Gastrocnemius medialis (tissue), 4 donors: ENCODE results near the gene TESK2. TPM values are rescaled to one million over a fixed set of nuclear protein-coding genes. Genes with fewer than 3 reads are reported as not detected.
A peak's percentile ranks its signal among the peaks of the same experiment; 100 is the strongest.

Experiments used
- ATAC-seq, 2 donors: fragments of 150-250 bp; one replicate each; pipeline ENCODE4 v1.9.1; 2016
- DNase-seq, 2 donors: peaks; one replicate each; pipeline ENCODE4 v3.0.0-alpha.2; 2019
- H3K27ac ChIP-seq, 4 donors: fragments of 200-600 bp; sonication (generic); 1 replicate in 1 of 4; 2 replicates in 3 of 4; pipeline ENCODE4 v1.5.1; 2016 to 2018; ENCODE audit warnings: mild to moderate bottlenecking in 2 of 4, moderate library complexity in 1 of 4
- H3K27me3 ChIP-seq, 3 donors: fragments of 200-600 bp; sonication (generic) in 2 of 3; 1 replicate in 1 of 3; 2 replicates in 2 of 3; pipeline versions ENCODE4 v1.5.1 to v1.6.0; 2016 to 2019; ENCODE audit warnings: mild to moderate bottlenecking in 1 of 3, moderate library complexity in 1 of 3
- H3K36me3 ChIP-seq, 2 donors: fragments of 200-600 bp; sonication (generic) in 1 of 2; one replicate each; pipeline ENCODE4 v1.5.1; 2017 to 2018
- H3K4me1 ChIP-seq, 2 donors: fragments of 200-600 bp; sonication (generic) in 1 of 2; one replicate each; pipeline ENCODE4 v1.5.1; 2016 to 2017; ENCODE audit warnings: mild to moderate bottlenecking in 2 of 2
- H3K4me3 ChIP-seq, 4 donors: fragments of 200-600 bp; sonication (generic) in 3 of 4; 1 replicate in 1 of 4; 2 replicates in 3 of 4; pipeline ENCODE4 v1.5.1; 2016 to 2019; ENCODE audit warnings: mild to moderate bottlenecking in 2 of 4
- H3K9me3 ChIP-seq, 3 donors: fragments of 200-600 bp; sonication (generic) in 2 of 3; 1 replicate in 1 of 3; 2 replicates in 2 of 3; pipeline ENCODE4 v1.5.1; 2016 to 2019
- POLR2A ChIP-seq, 2 donors: fragments of 450-650 bp; IDR thresholded peaks; one replicate each; pipeline ENCODE4 v1.6.1; 2017; ENCODE audit warnings: antibody characterized with exemption in 2 of 2, mild to moderate bottlenecking in 2 of 2, moderate library complexity in 2 of 2
- in situ Hi-C, 4 donors: fragments of 200-750 bp; cut with MboI; loops; one replicate each; pipeline versions ENCODE4 v1.15.0 to v1.8.0; 2017; ENCODE audit warnings: low sequenced_read_pairs in 4 of 4
- intact Hi-C: fragments of 100-400 bp; cut with DNase I; formaldehyde crosslinking; loops from one replicate; pipeline ENCODE4 v1.15.1; 2023; ENCODE audit warnings: low total_unique reads
- total RNA-seq, 4 donors: library from RNA; depleted of rRNA; stranded (reverse); fragments of >200 nt; gene quantifications; one replicate each; pipeline versions ENCODE4 v1.1.0 to v1.2.3, GENCODE V29; 2016
- TF ChIP-seq, protein P1 (sequence below), 5 experiments: fragments of 450-650 bp in 3 of 5; fragments of 200-600 bp in 2 of 5; sonication (generic) in 2 of 5; IDR thresholded peaks in 4 of 5; conservative IDR thresholded peaks in 1 of 5; 1 replicate in 4 of 5; 2 replicates in 1 of 5; pipeline ENCODE4 v1.5.1; 2016 to 2019; ENCODE audit warnings: antibody characterized with exemption in 5 of 5, mild to moderate bottlenecking in 3 of 5, moderate library complexity in 3 of 5

TESK2 gene
- total RNA-seq, 4 donors from 2014 or later: 3.4 to 5.8 (median 4.5) TPM

DNA sequence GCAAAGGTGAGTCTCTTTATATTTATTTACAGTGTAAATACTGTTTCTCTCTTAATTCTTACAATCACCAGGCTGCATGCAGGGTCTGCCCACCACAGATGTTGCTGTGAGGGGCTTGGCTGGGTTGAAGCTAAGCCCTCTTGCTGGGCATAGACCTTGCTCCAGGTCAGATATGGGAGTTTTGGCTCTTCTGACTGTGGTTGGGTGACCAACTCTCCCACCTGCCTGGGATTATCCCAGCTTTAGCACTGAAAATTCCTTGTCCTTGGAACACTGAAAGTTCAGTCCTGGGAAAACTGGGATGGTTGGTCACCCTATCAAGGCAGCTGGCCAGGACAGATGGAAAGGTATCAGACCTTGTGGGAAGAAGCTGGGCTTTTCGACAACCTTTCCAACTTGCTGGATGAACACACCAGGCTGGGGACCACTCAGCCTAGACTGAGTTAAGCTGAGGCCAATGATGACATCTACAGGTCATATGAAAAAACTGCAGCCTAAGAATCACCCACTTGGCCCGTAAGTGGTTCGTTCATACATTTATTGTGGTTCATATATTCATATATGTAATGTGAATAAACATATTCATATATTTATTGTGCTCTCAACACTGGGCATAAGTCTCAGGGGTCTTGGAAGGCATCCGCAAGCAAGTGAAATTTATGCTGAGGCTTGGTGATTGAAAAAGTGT, 190.8 kb downstream of the TESK2 start:
- ATAC-seq: no peak
- Histone ChIP-seq H3K4me3 (no peak overlapping the region), H3K36me3 (no peaks in the 10 kb centered on the region), H3K27me3 (no peaks in the 10 kb centered on the region), H3K4me1 (peaks cover 8 to 16% of the 10 kb centered on the region in 2 donors), H3K27ac (no peak overlapping the region), H3K9me3 (no peaks in the 10 kb centered on the region)
- intact Hi-C loops (loop anchor here (1.0 to 5.0 kb wide), 4 partner anchors 286 to 568 kb away; partner anchors contain the start of genes RNU5D-1 and RPS8), in situ Hi-C loops (loop anchor here (5.0 kb wide), 2 partner anchors 283 to 288 kb away; partner anchors contain the start of genes HECTD3 (in 1 of the 4) and UROD (in 1 of the 4))
- TF ChIP-seq, protein P1, sequence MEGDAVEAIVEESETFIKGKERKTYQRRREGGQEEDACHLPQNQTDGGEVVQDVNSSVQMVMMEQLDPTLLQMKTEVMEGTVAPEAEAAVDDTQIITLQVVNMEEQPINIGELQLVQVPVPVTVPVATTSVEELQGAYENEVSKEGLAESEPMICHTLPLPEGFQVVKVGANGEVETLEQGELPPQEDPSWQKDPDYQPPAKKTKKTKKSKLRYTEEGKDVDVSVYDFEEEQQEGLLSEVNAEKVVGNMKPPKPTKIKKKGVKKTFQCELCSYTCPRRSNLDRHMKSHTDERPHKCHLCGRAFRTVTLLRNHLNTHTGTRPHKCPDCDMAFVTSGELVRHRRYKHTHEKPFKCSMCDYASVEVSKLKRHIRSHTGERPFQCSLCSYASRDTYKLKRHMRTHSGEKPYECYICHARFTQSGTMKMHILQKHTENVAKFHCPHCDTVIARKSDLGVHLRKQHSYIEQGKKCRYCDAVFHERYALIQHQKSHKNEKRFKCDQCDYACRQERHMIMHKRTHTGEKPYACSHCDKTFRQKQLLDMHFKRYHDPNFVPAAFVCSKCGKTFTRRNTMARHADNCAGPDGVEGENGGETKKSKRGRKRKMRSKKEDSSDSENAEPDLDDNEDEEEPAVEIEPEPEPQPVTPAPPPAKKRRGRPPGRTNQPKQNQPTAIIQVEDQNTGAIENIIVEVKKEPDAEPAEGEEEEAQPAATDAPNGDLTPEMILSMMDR (IDR thresholded peaks at IDR 0.05 in 4 of 5, conservative IDR thresholded peaks at IDR 0.05 in 1 of 5): peak; percentile 45 to 73 (median 66)
- TF ChIP-seq POLR2A (IDR thresholded peaks at IDR 0.05): no peak
- DNase-seq: peak in 1 of 2 donors; percentile 32

DNA sequence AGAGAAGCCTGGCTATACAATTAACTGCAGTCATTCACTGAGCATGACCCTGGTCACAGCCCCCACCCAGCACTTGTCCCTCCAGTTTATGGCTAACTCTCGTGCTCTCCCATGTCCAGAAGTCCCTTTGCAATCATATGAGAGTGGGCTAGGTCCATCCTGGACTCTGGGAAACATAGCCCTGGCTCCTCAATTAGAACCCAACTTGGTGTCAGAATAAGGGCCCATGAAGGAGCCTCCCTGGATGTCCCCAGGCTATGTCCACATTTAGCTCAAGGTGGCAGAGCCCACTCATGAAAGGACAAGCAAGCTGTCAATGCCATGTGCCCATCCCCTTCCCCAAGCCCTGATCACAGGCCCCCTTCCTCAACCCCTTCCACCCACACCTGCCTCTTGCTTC, 191.7 kb downstream of the TESK2 start:
- in situ Hi-C loops: loop anchor here in 3 of 4 donors (5.0 kb wide), 1 partner anchor 282 kb away; no protein-coding TSS in a partner anchor
- ATAC-seq: no peak
- TF ChIP-seq, protein P1 (IDR thresholded peaks at IDR 0.05 in 4 of 5, conservative IDR thresholded peaks at IDR 0.05 in 1 of 5): no peak
- no peak for TF ChIP-seq POLR2A (IDR thresholded peaks at IDR 0.05)
- Histone ChIP-seq H3K27me3 (no peaks in the 10 kb centered on the region), H3K9me3 (no peaks in the 10 kb centered on the region), H3K4me3 (no peak overlapping the region), H3K4me1 (peaks cover 2 to 8% of the 10 kb centered on the region in 2 donors), H3K27ac (no peak overlapping the region), H3K36me3 (no peaks in the 10 kb centered on the region)
- intact Hi-C loops: no loop called here
- DNase-seq: no peak

DNA sequence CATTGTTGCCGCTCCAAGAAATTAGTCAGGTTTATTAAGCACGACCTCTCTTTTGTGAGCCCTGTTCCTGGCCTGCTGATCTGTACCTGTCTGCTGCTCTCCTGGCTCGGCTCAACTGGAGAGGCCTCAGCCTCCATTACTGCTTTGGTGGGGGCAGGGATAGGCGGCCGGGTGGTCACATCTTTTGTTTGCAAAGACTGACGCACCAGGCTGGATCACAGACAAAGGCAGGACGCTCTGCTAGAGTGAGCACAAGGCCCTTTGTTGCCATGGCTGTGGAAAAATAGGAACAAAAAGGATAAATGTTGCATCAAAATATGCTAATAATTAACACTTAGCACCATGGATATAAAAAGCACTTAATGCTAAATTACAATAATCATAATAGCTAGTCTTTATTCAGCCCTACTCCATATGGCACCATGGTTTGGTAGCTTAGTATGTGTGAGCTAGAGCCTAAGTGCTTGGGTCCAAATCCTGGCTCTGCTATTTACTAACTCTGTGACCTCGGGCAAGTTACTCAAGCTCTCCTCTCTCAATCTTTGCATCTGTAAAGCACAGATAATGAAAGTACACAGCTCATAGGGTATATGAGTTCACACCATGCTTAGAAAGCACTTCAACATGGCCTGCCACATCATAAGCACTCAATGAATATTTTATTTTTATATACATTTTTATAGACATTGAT, 193.2 kb downstream of the TESK2 start:
- intact Hi-C loops (no loop called here), in situ Hi-C loops (loop anchor here in 3 of 4 donors (5.0 kb wide), 1 partner anchor 281 kb away; no protein-coding TSS in a partner anchor)
- Histone ChIP-seq H3K27me3 (no peaks in the 10 kb centered on the region), H3K4me3 (no peak overlapping the region), H3K36me3 (no peaks in the 10 kb centered on the region), H3K27ac (no peak overlapping the region), H3K9me3 (no peaks in the 10 kb centered on the region), H3K4me1 (peaks cover 0 to 1% of the 10 kb centered on the region in 2 donors)
- DNase-seq (no peak), ATAC-seq (no peak)
- TF ChIP-seq POLR2A (IDR thresholded peaks at IDR 0.05): no peak
- TF ChIP-seq, protein P1 (IDR thresholded peaks at IDR 0.05 in 4 of 5, conservative IDR thresholded peaks at IDR 0.05 in 1 of 5): no peak

Other genes with a start within 250 kb of the TESK2 start
- 1 to 10 TPM in 2 of 4 donors, under 1 TPM in 1, not detected in 1; 0.16 to 2.3 (median 1.1) TPM for gene HPDL, start 164.3 kb downstream of the TESK2 start, total RNA-seq
- gene TOE1, start 151.0 kb downstream of the TESK2 start, total RNA-seq: 1 to 10 TPM; 2.9 to 9.4 (median 5.3) TPM
- 10 to 100 TPM; 10.1 to 20.6 (median 11.0) TPM for gene MUTYH, start 150.7 kb downstream of the TESK2 start, total RNA-seq
- under 1 TPM in 3 of 4 donors, not detected in 1; 0.22 to 0.62 (median 0.25) TPM for gene CCDC163, start 8.9 kb upstream of the TESK2 start, total RNA-seq
- 1 to 10 TPM; 1.8 to 5.6 (median 3.5) TPM for gene MMACHC, start 9.1 kb upstream of the TESK2 start, total RNA-seq
- 100 to 1,000 TPM; 406 to 554 (median 482) TPM for gene PRDX1, start 30.7 kb upstream of the TESK2 start, total RNA-seq
- 10 to 100 TPM; 15.6 to 40.1 (median 37.1) TPM for gene AKR1A1, start 59.7 kb upstream of the TESK2 start, total RNA-seq
- 10 to 100 TPM; 25.5 to 32.7 (median 27.3) TPM for gene NASP, start 92.9 kb upstream of the TESK2 start, total RNA-seq
- 1 to 10 TPM in 2 of 4 donors, under 1 TPM in 2; 0.12 to 6.9 (median 0.60) TPM for gene CCDC17, start 132.9 kb upstream of the TESK2 start, total RNA-seq
- gene GPBP1L1, start 195.4 kb upstream of the TESK2 start, total RNA-seq: 10 to 100 TPM; 58.5 to 99.5 (median 81.8) TPM
- 10 to 100 TPM; 19.5 to 32.0 (median 22.0) TPM for gene TMEM69, start 197.0 kb upstream of the TESK2 start, total RNA-seq